ENCODE data around the gene USP8. TPM values are rescaled to one million over a fixed set of nuclear protein-coding genes. Genes with fewer than 3 reads are reported as not detected.

Gene USP8
- total and polyA plus RNA-seq, 3 donors from 2014 or later = 25.0 to 81.7 (median 76.6) TPM

- TF ChIP-seq CTCF (IDR thresholded peaks at IDR 0.05) = no peak
- TF ChIP-seq POLR2A (IDR thresholded peaks at IDR 0.05) = no peak
- H3K27ac ChIP-seq = no peak overlapping the region
- H3K27me3 ChIP-seq = no peaks in the 10 kb centered on the region
- no peaks in the 10 kb centered on the region for H3K9me3 ChIP-seq
- H3K4me1 ChIP-seq = no peaks in the 10 kb centered on the region
- no peak overlapping the region for H3K4me3 ChIP-seq
- 62 to 77% methylated on average over 5 of the region's 5 CpGs for WGBS, 2 donors
- DNase-seq = no peak
- H3K36me3 ChIP-seq (ENCODE audit: low read depth, missing control alignments) = no peaks in the 10 kb centered on the region
- intact Hi-C loops (cut with DNase I; ENCODE audit: low total_unique reads) = no loop called here
These were observed 120.2 kb downstream of the USP8 start for GRCh38 chr15:50544368-50544767.

DNA sequence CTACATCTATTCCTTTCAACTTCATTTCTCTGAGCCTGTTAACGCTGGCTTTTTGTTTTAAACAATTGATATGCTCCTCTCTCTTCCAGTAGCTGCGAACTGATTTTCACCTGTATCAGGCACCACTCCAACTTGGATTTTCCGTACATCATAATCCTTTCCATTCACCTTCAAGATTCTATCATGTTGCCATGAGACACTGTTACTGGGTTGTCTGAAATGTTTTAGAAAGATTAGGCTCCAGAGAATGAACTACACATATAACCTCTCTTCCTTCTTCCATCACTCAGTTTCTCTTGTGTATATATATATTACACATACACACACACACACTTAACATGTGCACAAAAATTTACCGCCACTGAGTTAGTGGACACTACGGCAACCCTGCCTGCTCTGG is 122.4 kb downstream of the USP8 start, which contains the start of gene USP50:
Gene USP50, minus strand, starts transcription at position 101 of the 400 bp plus-strand sequence. CDS start 141 bp downstream, outside the sequence.
- TF ChIP-seq CTCF (IDR thresholded peaks at IDR 0.05) (no peak), POLR2A (IDR thresholded peaks at IDR 0.05) (no peak)
- WGBS, 2 donors = 67 to 77% methylated on average over 5 of the region's 5 CpGs
- H3K4me3 ChIP-seq = no peak within 1 kb of the TSS
- no peaks in the 10 kb centered on the region for H3K27me3 ChIP-seq
- H3K27ac ChIP-seq = no peak within 1 kb of the TSS
- H3K9me3 ChIP-seq = no peaks in the 10 kb centered on the region
- no peaks in the 10 kb centered on the region for H3K4me1 ChIP-seq
- no peaks in the 10 kb centered on the region for H3K36me3 ChIP-seq (ENCODE audit: low read depth, missing control alignments)
- no peak for DNase-seq
- intact Hi-C loops (cut with DNase I; ENCODE audit: low total_unique reads) = no loop called here

- Histone ChIP-seq H3K36me3 (ENCODE audit: low read depth, missing control alignments) (no peaks in the 10 kb centered on the region), H3K27me3 (no peaks in the 10 kb centered on the region), H3K9me3 (no peaks in the 10 kb centered on the region), H3K4me3 (no peak overlapping the region), H3K4me1 (no peaks in the 10 kb centered on the region), H3K27ac (no peak overlapping the region)
- intact Hi-C loops (cut with DNase I; ENCODE audit: low total_unique reads) = no loop called here
- no peak for DNase-seq
- TF ChIP-seq POLR2A (IDR thresholded peaks at IDR 0.05) = no peak
- no peak for TF ChIP-seq CTCF (IDR thresholded peaks at IDR 0.05)
- 80 to 84% methylated on average over 7 of the region's 7 CpGs for WGBS, 2 donors
These were observed 125.1 kb downstream of the USP8 start for GRCh38 chr15:50549326-50549725.

DNA sequence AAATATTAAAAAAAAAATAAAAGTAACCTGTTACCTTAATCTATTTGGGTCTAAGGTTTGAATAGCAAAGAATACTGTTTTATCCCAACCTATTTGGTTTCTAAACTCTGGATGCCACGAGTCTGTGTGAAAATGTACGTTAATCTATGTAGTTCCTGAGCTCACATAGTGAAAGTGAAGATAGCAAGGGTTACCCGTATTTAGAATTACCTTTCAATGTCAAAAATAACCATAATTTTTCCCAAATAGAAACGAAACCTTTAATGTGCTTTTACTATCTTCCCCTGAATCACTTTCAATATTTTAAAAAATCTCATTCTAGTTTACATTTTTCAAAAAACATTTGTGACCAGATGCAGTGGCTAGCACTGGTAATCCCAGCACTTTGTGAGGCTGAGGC is 128.0 kb downstream of the USP8 start:
- Histone ChIP-seq H3K9me3 (no peaks in the 10 kb centered on the region), H3K27ac (no peak overlapping the region), H3K27me3 (no peaks in the 10 kb centered on the region), H3K4me3 (no peak overlapping the region), H3K36me3 (ENCODE audit: low read depth, missing control alignments) (no peaks in the 10 kb centered on the region), H3K4me1 (no peaks in the 10 kb centered on the region)
- DNase-seq = no peak
- 83 to 85% methylated on average over 4 of the region's 4 CpGs for WGBS, 2 donors
- intact Hi-C loops (cut with DNase I; ENCODE audit: low total_unique reads) = no loop called here
- TF ChIP-seq POLR2A (IDR thresholded peaks at IDR 0.05) = no peak
- TF ChIP-seq CTCF (IDR thresholded peaks at IDR 0.05) = no peak

GRCh38 chr15:50556642-50557371 is 132.6 kb downstream of the USP8 start:
- Histone ChIP-seq H3K4me3 (no peak overlapping the region), H3K27ac (no peak overlapping the region), H3K4me1 (no peaks in the 10 kb centered on the region), H3K36me3 (ENCODE audit: low read depth, missing control alignments) (no peaks in the 10 kb centered on the region), H3K9me3 (no peaks in the 10 kb centered on the region), H3K27me3 (no peaks in the 10 kb centered on the region)
- intact Hi-C loops (cut with DNase I; ENCODE audit: low total_unique reads) = no loop called here
- TF ChIP-seq CTCF (IDR thresholded peaks at IDR 0.05) (no peak), POLR2A (IDR thresholded peaks at IDR 0.05) (no peak)
- no peak for DNase-seq
- WGBS, 2 donors = 90 to 99% methylated on average over 2 of the region's 2 CpGs
